GM12865 (cell line): ENCODE results near the gene WDR45.

Experiments
- DNase-seq: peaks from one replicate; pipeline ENCODE4 v3.0.0; 2010; ENCODE audit warnings: low read depth
- H3K4me3 ChIP-seq: 2 replicates; pipeline ENCODE4 v1.5.1; 2011; ENCODE audit warnings: mild to moderate bottlenecking, low read depth, low read length, control low read depth
- TF ChIP-seq, protein P1 (sequence below): IDR thresholded peaks from 2 replicates; pipeline ENCODE4 v1.5.1; 2011; ENCODE audit warnings: low read length, control low read depth, low read depth, inconsistent platforms; ENCODE audit not compliant: insufficient read depth; ENCODE audit errors: missing control alignments

WDR45 gene

DNA sequence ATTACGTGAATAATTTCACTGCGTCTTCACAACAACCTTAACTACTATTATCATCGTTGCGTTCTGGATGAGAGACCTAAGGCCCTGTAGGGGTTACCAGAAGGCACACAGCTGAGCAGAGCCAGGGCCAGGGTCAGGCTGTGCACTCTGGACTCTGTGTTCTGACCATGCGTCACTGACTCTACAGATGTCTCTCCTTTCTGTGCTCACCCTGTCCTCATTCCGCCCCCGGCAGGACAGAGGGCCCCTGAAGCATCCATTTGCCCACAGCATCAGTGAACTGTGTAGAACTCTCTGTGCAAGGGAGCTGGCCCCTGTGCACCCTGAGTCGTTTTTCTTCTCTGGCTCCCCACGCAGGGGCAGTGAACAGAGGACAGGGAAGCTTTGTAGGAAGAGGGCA lies 22.5 kb upstream of the WDR45 start:
- H3K4me3 ChIP-seq = no peak overlapping the region
- TF ChIP-seq, protein P1, sequence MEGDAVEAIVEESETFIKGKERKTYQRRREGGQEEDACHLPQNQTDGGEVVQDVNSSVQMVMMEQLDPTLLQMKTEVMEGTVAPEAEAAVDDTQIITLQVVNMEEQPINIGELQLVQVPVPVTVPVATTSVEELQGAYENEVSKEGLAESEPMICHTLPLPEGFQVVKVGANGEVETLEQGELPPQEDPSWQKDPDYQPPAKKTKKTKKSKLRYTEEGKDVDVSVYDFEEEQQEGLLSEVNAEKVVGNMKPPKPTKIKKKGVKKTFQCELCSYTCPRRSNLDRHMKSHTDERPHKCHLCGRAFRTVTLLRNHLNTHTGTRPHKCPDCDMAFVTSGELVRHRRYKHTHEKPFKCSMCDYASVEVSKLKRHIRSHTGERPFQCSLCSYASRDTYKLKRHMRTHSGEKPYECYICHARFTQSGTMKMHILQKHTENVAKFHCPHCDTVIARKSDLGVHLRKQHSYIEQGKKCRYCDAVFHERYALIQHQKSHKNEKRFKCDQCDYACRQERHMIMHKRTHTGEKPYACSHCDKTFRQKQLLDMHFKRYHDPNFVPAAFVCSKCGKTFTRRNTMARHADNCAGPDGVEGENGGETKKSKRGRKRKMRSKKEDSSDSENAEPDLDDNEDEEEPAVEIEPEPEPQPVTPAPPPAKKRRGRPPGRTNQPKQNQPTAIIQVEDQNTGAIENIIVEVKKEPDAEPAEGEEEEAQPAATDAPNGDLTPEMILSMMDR = no peak
- no peak for DNase-seq

GRCh38 chrX:49101629-49101984 lies 21.9 kb upstream of the WDR45 start:
- H3K4me3 ChIP-seq = peak overlapping the region; percentile 54
- TF ChIP-seq, protein P1 = no peak
- DNase-seq = no peak

GRCh38 chrX:49100704-49101628 lies 21.3 kb upstream of the WDR45 start:
- DNase-seq = peak; percentile 96
- H3K4me3 ChIP-seq = peak overlapping the region; percentile 67
- TF ChIP-seq, protein P1 = no peak

DNA sequence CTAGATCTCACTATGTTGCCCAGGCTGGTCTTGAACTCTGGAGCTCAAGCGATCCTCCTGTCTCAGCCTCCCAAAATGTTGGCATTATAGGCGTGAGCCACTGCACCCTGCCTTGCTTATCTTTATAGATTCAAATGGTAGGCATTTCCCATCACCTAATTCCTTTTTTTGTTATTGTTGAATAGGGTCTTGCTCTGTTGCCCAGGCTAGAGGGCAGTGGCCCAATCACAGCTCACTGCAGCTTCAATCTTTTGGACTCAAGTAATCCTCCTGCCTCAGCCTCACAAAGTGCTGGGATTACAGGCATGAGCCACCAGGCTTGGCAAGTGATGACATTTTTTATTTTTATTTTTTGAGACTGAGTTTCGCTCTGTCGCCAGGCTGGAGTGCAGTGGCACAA lies 16.7 kb upstream of the WDR45 start:
- TF ChIP-seq, protein P1 = no peak
- no peak overlapping the region for H3K4me3 ChIP-seq
- no peak for DNase-seq

DNA sequence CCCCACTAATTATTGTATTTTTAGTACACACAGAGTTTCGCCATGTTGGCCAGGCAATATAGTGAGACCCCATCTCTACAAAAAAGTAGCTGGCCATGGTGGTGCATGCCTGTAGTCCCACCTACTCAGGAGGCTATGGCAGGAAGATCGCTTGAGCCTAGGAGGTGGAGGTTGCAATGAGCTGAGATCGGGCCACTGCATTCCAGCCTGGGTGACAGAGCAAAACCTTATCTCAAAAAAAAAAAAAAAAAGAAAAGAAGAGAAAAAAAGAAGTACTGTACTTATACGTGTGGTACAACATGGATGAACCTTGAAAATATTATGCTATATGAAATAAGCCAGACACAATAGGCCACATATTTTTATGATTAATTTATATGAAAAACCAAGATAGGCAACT lies 9.9 kb upstream of the WDR45 start:
- no peak overlapping the region for H3K4me3 ChIP-seq
- TF ChIP-seq, protein P1 = no peak
- no peak for DNase-seq

DNA sequence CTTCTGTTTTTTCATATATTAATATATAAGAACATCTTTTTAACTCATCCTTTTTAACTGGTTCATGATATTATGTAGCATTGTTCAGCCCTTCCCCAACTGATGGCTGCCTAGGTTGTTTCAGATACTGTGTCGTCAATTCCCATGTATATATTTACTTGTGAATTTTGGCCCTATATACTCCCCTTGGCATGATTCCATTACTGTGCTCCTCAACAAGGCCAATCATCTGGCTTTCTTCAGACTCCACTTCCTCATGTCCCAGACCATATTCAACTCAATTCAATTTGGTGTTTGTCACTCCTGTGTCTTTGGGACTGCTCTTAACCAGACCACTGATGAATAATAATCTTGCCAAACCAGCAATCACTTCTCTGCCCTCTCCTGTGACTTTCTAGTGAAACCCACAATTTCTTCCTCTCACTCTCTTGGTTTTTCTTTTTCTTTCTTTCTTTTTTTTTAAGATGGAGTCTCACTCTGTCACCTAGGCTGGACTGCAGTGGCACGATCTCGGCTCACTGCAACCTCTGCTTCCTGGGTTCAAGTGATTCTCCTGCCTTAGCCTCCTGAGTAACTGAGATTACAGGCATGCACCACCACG lies 2.7 kb upstream of the WDR45 start:
- TF ChIP-seq, protein P1 = no peak
- no peak for DNase-seq
- H3K4me3 ChIP-seq = no peak overlapping the region
